Thyroid gland (tissue), 4 donors: ENCODE measurements around the gene LRPPRC.

Source experiments
- CTCF ChIP-seq, 6 experiments: fragments of 200-600 bp in 3 of 6; fragments of 450-650 bp in 3 of 6; sonication (generic) in 3 of 6; IDR thresholded peaks; one replicate each; pipeline ENCODE4 v1.5.1; 2016 to 2019; ENCODE audit warnings: antibody characterized with exemption in 6 of 6, mild to moderate bottlenecking in 2 of 6, inconsistent platforms in 1 of 6, moderate library complexity in 1 of 6
- POLR2A ChIP-seq, 2 donors: fragments of 450-650 bp; IDR thresholded peaks; one replicate each; pipeline ENCODE4 v1.6.1; 2017; ENCODE audit warnings: antibody characterized with exemption in 2 of 2, mild to moderate bottlenecking in 2 of 2, moderate library complexity in 1 of 2

GRCh38 chr2:43889416-43889815, 106.4 kb downstream of the LRPPRC start:
- no peak for TF ChIP-seq CTCF (IDR thresholded peaks at IDR 0.05)
- TF ChIP-seq POLR2A (IDR thresholded peaks at IDR 0.05) = no peak
